Measurements from ENCODE around the gene NTN5.
"Not testable (repeated sequence)": the region's sequence is repeated elsewhere in the genome, so short reads cannot be mapped to it uniquely, and the experiment has no call there.

Gene NTN5

DNA sequence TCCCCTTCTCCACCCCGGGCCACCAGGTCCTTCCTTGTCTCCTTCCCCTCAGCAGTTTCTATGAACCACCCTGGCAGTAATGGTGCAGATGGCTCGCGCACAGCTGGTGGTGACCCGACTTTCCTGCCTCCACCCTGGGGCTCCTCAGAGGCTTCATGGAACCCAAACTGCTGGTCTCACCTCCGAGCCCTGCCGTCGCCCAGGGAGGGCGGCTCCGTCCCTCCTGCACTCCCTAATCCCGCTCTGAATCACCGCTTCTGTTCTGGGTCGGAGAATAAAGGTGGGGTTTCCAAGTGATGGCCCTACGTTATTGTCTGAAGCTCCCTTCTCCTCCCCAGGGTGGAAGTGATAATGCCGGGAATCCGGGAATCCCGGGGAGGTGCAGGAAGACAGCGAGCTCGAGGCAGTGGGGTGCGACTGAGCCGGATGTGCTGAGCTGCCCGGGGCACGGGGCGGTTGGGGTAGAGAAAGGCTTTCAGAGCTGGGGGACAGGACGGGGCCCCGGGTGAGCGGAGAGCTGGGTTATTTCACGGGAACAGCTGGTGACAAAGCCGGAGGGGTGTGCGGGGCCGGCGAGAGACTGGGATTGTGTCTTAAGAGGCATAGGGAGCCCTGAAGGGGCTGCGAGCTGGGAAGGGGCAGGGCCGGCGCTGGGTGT lies 23.7 kb upstream of the NTN5 start:
- DNase-seq = no peak

DNA sequence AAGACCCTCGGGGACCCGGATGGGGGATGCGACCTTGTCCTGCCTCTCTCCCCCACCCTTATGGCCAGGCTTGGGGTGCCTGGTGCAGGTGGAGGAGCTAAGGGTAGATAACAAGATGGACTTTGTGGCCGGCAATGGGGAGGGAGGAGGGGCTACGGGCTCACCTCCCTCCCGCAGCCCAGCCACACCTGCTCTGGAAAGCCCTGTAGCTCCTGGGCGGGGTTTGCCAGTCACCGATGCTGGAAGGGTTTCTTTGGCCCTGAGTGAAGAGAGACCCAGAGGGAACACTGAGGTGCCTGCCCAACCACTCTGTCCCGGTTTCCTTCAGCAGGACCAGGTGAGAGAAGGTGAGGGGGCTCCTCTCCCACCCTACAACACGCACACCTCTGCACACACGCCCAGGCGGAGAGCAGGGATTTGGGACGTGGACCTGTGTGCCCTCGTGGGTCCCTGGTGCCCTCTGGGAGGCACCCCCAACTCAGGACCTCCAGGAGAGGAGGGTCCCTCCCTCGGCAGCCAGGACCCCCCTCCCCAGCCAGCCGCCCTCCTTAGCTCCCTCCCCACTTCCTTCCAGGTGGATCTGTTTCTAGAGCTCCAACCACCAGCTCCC lies 23.0 kb upstream of the NTN5 start, which contains the start of gene FUT2:
TSS of gene FUT2 (plus strand) at position 229 of the 610 bp plus-strand sequence. CDS start 6,986 bp downstream, outside the sequence.
- DNase-seq = no peak

DNA sequence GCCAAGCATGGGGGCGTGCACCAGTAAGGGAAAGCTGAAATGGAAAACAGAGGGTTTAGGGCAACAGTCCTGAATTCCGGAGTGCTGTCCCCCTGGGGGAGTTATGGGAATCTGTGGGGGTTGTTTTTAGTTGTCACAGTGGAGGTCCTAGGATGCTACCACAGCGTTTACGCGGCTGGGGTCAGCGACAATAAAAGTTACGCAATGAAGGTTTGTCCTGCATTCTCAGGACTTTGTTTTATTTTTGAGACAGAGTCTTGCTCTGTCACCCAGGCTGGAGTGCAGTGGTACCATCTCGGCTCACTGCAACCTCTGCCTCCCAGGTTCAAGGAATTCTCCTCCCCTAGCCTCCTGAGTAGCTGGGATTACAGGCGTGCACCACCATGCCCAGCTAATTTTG lies 20.8 kb upstream of the NTN5 start:
- not testable (repeated sequence) for DNase-seq

DNA sequence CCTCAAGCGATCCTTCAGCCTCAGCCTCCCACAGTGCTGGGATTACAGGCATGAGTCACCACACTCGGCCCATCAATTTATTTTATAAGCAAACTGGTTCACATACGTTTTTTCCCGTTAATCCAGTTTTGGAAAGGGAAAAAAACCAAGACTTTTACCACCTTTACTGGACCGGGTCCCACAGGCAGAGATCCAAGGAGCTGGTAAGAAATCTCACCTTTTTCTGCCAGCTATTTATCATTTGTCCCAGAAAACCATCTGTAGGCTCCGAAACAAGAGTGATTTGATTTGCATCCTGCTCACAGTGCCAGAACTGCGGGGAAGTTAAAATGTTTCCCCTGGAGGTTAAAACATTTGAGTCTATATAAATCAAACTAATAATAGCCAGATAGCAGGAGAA lies 16.6 kb upstream of the NTN5 start:
- no peak for DNase-seq

DNA sequence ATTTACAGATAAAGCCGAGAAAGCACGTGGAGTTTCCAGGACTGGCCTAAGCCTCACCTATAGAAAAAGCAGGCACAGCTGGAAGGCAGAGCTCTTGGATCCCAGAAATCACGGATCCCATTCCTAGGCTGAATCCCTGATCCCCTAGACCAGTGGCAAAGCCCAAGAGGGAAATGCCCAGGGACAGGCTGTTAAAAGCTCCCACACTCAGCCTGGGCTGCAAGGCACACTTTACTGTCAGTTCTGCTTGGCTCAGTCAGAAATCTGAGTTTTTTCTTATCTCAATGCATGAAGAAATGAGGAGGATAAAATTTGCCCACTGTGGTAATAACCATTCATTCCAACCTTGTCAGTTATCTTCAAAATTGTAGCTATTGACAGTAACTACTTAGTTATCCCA lies 15.0 kb upstream of the NTN5 start:
- DNase-seq = no peak

DNA sequence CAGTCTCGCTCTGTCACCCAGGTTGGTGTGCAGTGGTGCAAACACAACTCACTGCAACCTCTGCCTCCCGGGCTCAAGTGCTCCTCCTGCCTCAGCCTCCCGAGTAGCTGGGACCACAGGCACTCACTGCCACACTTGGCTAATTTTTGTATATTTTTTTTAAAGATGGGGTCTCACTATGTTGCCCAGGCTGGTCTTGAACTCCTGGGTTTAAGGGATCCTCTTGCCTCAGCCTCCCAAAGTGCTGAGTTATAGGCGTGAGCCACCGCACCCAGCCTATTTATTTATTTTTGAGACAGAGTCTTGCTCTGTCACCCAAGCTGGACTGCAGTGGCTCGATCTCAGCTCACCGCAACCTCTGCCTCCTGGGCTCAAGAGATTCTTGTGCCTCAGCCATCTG lies 13.8 kb upstream of the NTN5 start:
- not testable (repeated sequence) for DNase-seq

DNA sequence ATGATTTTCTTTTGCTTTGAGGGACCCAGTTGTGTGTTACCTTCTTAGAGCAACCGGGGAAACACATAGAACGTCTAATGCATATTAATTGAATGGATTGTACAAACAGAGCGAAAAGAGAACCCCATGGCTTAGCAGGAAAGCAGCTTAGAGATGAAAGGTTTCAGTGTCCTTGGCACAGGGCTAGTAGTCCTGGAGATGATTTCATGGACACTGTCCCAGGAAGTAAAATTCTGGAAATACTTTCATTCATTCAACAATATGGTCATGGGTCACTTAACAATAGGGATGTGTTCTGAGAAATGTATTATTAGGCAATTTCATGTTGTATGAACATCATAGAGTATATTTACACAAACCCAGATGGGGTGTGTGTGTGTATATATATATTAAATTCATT lies 13.3 kb upstream of the NTN5 start:
- DNase-seq = no peak

DNA sequence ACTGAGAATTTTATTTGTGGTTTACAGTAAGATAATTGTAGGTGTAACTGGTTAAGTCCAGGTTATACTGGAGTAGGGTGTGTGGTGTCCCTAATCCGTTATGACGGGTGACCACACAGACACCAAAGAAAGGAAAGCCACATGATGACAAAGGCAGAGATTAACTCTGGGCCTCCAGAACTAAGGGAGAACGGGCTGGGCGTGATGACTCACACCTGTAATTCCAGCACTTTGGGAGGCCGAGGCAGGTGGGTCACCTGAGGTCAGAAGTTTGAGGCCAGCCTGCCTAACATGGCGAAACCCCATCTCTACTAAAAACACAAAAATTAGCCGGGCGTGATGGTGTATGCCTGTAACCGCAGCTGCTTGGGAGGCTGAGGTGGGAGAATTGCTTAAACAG lies 12.8 kb upstream of the NTN5 start:
- DNase-seq = no peak

DNA sequence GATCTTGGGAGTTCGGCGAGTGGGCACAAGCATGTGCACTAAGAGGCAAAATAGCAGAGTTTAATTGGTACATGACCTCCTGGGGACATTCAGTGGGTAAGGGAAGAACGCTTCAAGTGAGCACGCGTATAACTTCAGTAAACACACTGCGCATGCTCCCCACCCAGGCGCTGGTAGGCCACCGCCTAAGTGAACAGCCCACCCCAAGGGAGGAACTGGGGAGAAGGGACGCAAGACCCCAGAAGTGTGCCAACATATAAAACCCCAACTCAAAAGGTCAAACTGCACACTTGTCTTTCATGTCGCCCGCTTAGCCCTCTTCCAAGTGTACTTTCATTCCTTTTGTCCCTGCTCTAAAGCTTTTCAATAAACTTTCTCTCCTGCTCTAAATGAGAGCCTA lies 10.5 kb upstream of the NTN5 start:
- peak; percentile 23 for DNase-seq

DNA sequence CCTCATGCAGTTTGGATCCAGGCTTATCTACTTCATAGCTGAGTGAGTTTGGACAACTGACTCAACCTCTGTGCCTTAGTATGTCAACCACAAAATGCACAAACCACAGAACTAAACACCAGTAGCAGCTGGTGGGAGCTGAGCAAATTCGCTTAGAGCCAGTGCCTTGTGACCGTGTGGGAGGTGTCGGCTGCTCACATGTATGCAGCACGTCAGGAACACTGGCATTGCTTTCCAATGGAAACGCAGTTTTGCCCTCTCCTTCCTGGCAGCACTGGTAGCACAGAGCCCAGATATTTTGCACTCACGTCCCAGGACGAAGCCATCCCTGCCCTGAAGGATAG lies 8.3 kb upstream of the NTN5 start:
- DNase-seq = peak; percentile 7

DNA sequence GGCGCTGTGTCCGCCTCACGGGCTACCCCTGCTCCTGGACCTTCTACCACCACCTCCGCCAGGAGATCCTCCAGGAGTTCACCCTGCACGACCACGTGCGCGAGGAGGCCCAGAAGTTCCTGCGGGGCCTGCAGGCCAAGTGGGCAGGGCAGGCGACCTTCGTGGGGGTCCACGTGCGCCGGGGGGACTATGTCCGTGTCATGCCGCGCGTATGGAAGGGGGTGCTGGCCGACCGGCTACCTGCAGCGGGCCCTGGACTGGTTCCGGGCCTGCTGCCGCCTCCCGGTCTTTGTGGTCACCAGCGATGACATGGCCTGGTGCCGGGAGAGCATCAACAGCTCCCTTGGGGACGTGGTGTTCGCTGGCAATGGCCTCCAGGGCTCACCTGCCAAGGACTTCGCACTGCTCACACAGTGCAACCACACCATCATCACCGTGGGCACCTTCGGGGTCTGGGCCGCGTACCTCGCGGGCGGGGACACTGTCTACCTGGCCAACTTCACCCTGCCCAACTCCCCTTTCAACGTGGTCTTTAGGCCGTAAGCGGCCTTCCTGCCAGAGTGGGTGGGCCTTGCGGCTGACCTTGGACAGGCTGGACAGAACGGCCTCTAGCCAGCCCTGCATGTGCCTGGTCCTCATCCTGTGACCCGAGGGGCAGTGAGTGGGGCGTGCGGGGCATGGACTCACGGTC lies 7.8 kb upstream of the NTN5 start:
- no peak for DNase-seq

DNA sequence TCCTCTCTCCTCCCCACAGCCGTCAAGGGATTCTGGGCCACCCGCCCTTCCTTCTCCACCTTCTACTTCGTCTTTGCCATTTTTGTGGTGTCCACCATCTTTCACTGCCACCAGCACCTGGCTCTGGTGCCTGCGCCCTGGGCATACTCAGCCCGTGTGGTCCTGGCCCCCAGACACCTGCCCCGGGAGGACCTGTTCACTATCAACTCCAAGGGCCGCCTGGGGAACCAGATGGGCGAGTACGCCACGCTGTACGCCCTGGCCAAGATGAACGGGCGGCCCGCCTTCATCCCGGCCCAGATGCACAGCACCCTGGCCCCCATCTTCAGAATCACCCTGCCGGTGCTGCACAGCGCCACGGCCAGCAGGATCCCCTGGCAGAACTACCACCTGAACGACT lies 7.2 kb upstream of the NTN5 start:
- DNase-seq = not testable (repeated sequence)

DNA sequence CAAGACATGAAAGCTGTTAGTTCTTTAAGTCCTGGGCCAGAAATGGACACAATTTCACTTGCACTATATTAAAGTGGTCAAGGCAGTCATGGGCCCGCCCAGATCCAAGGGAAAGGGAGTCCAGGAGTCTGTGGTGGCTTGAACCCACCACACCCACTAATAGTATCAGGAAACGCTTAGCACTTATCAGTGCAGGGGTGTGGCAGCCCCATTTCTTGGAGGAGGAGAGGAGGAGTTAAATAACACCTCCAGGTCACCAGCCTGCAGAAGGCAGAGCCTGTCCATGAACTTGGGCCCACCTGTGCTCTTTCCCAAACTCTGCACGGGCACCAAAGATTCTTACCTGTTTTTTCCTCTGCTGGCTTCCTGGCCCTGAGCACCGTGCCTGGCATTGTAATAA lies 5.4 kb upstream of the NTN5 start:
- no peak for DNase-seq

DNA sequence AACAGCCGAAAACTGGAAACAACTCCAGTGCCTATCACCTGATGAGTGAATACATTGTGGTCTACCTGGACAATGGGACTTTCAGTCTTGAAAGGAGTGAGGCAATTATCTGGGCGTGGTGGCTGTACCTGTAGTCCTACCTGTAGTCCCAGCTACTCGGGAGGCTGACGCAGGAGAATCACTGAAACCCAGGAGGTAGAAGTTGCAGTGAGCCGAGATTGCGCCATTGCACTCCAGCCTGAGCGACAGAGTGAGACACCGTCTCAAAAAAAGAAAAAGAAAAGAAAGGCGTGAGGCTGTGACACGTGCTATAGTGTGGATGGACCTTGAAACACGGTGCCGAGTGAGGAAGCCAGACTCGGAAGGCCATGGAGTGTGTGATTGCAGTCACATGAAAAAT lies 4.1 kb upstream of the NTN5 start:
- DNase-seq = no peak

DNA sequence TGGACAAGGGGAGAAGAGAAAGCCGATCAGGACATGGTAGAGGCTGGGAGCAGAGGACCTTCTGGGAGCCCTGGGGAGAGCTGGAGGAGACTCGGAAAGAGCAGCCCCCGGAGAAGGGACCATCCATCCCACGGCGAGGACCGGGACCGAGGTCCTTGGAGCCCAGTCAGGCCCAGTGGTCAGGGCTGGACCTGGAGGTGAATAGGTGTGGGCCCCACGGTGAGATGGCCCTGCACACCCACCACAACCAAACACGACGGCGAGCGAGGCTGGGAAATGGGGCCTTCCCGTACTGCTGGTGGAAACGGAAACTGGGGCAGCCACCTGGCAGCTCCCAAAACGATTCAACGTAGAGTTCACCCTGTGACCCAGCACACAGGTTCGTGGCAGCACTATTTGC lies 3.7 kb upstream of the NTN5 start:
- no peak for DNase-seq

DNA sequence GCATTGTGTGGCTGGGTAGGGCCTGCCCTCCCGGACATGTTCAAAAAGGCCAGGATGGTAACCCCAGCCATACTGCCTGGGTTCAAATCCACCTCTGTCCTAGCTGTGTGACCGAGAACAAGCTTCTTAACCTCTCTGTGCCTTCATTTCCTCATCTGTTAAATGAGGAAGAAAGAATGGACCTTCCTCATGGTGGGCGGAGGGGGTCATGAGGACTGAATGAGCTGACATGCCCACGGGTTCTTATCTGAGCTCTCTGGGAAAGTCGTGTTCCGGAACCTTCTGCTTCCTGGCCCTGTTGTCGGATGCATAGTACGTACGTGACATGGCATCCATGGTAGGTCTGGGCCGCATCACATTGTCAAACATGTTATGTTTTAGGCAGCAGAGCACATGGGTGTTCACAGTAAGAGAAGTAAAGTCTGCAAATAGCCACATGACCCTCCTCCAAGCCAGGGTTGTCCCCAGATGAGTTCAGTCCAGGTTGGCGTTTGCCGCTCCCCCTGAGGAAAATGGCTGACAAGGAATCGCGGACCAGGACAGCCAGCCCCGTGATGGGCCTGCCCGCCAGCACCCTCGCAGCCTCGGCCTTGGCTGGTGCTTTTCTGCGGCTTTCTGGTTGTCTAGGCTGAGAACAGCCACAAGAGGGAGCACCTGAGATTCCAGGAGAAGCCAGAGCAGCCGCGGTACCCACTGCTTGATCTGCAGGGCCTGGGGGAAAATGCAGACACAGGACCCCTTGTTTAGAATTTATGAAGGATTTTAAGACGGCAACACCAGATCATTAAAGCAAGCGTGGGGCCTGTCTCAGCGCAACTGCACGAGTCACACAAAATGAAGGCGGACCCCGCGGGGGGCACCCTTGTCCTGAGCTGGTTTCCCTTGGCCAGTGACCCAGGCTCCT lies 2.4 kb upstream of the NTN5 start:
- peak; percentile 83 for DNase-seq

DNA sequence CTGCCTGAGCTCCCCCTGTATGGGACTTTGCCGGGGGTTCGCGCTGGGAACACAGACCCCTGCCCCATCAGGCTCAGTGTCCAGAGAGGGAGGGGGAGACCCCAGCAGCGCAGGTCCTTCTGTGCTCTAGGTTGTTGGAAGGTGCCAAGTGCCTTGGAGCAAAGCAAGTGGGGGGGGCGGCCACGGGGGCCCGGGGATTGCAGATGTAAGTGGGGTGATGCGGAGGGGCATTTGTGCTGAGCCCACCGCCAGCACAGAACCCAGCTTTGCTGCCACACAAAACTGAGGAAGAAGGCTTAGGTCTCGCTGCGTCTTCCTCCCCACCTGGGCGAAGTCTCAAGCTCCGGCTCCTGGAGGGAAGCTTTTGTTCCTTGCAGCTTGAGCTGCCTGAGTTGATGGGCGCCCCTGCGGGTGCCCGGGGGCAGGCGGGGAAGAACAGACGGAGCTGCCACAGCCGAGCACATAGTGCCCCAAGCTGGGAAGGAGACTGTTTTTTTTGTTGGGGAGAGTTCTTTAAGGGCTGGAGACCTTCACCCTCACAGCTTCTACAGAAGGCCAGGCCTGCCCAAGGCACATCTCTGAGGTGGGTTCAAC lies 1.5 kb upstream of the NTN5 start:
- no peak for DNase-seq

DNA sequence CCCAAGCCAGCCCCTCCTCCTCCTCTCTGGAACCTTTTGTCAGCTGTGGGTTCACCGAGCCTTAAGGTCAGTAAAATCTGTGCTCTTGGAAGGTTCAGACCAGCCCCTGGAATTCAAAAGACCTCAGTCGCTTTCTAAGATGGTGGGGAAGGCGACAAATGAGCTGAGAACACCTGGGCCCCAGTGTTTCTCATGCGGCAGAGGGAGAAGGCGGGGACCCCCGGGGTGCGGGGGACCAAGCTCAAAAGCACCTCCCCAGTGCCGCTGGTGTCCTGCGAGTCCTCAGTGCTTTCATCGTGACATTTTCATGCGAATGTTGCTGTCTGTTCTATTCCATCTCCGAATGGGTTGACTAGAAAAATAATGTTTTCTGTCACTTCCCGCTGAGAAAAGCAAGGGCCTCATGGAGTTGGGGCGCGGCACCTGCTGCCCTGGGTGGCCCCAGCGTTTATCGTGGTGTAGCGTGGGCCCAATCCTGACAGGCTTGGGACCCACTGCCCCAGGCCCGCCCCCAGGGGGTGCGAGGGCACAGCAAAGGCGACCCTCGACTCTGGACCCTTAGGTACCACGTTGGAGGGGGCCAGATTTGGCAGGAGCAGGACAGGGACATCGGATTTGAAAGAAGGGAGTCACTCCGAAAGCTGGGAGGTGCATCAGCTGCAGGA lies 751 bp upstream of the NTN5 start:
- DNase-seq = no peak

DNA sequence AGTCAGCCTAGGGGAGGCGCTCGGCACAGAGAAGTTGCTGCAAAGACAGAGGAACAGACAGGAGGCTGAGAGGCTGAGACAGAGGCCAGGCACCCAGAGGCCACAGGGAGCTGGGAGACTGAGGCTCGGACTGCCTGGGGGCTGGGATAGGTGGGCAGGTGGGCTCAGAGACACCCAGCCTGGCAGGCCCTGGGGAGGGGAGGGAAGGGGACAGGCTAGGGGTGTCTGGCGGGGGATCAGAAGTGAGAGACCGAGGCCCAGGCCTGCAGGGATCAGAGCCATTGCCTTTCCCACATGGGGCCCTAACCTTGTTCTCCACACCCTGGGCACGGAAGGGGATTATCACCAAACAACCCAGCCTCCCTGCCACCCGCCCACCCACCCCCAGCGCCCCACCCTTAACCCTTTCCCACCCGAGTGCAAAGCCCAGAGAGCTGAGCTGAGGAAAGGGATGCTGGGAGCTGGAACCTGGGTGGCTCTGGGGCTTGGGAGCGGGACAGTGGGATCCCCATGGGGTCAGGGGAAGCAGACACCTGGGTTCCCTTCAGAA lies 1.3 kb downstream of the NTN5 start:
- DNase-seq = no peak

DNA sequence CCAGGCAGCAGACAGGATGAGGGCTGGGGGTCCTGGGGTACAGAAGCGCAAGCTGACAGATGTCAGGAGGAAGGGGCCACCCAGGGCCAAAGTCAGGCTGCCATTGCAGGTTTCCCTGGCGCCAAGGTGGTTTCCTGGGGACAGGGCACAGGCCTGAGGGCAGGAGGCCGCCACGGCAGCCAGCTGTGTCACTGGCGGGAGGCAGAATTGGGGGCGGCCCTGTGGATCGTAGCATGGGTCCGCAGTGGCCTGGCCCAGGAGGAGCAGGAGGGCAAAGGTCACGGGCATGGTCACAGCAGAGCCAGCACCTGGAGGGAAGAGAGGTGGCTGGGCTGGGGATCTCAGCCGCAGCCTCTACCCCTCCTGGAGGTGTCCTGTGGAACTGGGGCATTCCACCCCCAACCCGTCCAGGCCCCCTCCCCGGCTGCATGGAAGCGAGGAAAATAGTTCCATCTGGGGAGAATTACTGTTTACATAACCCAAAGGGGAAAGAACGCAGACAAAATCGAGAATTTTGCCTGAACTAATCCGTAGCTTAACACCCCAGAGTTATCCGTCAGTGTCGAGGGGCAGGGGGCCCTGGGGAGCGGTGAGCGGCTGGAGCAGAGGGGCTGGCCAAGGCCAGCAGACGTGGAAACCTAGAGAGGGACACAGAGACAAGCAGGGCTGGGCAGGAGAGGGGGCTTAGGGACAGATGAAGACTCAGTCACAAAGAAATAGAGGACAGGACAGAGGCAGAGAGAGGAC lies 1.9 kb downstream of the NTN5 start:
- no peak for DNase-seq

DNA sequence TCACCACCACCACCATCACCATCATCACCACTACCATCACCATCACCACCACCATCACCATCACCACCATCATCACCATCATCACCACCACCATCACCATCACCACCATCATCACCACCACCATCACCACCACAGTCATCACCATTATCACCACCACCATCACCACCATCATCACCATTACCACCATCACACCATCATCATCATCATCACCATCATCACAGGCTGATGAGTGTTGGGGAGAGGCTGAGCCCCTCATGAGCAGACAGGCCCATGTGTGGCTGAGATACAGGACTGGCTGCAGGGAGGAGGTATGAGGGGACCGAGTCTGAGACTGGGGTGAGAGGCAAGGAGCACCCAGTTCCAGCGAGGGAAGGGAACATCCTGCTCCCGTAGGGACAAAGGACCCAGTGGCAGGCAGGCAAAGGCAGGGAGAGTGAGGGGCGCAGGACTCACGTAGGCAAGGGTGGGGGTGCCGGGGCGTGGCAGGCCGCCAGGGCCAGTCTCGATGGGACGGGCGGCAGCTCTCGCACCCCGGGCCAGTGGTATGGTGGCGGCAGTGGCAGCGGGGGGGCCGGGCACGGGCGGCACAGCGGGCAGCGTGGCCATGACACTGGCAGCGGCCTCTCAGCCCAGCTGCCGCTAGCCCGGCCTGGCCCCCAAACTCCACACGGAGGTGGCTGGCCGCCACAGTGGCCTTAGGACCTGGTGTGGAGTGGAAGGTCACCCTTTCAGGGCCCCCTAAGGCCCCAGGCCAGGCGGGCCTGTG lies 2.7 kb downstream of the NTN5 start:
- no peak for DNase-seq
